K562 (cell line): ENCODE data around the gene MCL1.

Experiments used
- EZH2 ChIP-seq: IDR thresholded peaks from 2 replicates; pipeline ENCODE4 v1.6.1; 2012; ENCODE audit warnings: low read depth, mild to moderate bottlenecking, inconsistent platforms, low read length, borderline replicate concordance
- FOXK1 ChIP-seq: sonication (generic); formaldehyde crosslinking; IDR thresholded peaks from 2 replicates; pipeline ENCODE4 v1.8.0; 2022; ENCODE audit warnings: missing genetic modification reagents, mild to moderate bottlenecking, borderline replicate concordance
- HDAC3 ChIP-seq: fragments of 450-650 bp; IDR thresholded peaks from 2 replicates; pipeline ENCODE4 v1.6.1; 2018; ENCODE audit warnings: borderline replicate concordance, mild to moderate bottlenecking, moderate library complexity; ENCODE audit not compliant: partially characterized antibody
- RFX5 ChIP-seq: IDR thresholded peaks from 2 replicates; pipeline ENCODE4 v1.6.1; 2011; ENCODE audit warnings: low read depth, mild to moderate bottlenecking, improper control_type of control experiment, low read length
- SMARCC2 ChIP-seq: fragments of 450-650 bp; IDR thresholded peaks from 2 replicates; pipeline ENCODE4 v1.6.1; 2017; ENCODE audit warnings: antibody characterized with exemption, moderate library complexity, mild to moderate bottlenecking, low read depth
- SOX6 ChIP-seq: fragments of 450-650 bp; IDR thresholded peaks from 2 replicates; pipeline ENCODE4 v1.6.1; 2014; ENCODE audit warnings: mild to moderate bottlenecking
- SREBF2 ChIP-seq: sonication (generic); formaldehyde crosslinking; IDR thresholded peaks from 2 replicates; pipeline ENCODE4 v1.4.0; 2020; ENCODE audit warnings: mild to moderate bottlenecking, missing genetic modification reagents
- ZFP36 ChIP-seq: fragments of 150-350 bp; IDR thresholded peaks from 2 replicates; pipeline ENCODE4 v1.6.1; 2018; ENCODE audit warnings: low read length, low read depth; ENCODE audit not compliant: partially characterized antibody
- TF ChIP-seq, protein P1 (sequence below): sonication (generic); formaldehyde crosslinking; IDR thresholded peaks from 2 replicates; pipeline ENCODE4 v1.8.1; 2023; ENCODE audit warnings: mild to moderate bottlenecking, missing genetic modification reagents
- TF ChIP-seq, protein P2 (sequence below), 3 experiments: IDR thresholded peaks in 2 of 3; conservative IDR thresholded peaks in 1 of 3; 2 replicates each; pipeline ENCODE4 v1.5.1; 2011 to 2012; ENCODE audit warnings: low read length in 3 of 3, mild to moderate bottlenecking in 3 of 3, control low read depth in 2 of 3, improper control_type of control experiment in 1 of 3, inconsistent platforms in 1 of 3, low read depth in 1 of 3, mixed read lengths in 1 of 3, moderate library complexity in 1 of 3; ENCODE audit not compliant: insufficient read depth in 2 of 3

DNA sequence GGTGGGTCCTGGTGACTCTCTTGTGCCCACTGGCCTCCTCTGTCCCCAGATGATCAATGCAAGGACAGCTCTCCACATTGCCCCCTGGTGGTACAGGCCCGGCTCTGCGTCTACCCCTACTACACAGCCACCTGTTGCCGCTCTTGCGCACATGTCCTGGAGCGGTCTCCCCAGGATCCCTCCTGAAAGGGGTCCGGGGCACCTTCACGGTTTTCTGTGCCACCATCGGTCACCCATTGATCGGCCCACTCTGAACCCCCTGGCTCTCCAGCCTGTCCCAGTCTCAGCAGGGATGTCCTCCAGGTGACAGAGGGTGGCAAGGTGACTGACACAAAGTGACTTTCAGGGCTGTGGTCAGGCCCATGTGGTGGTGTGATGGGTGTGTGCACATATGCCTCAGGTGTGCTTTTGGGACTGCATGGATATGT lies 19.4 kb downstream of the MCL1 start:
- TF ChIP-seq HDAC3: no peak
- TF ChIP-seq, protein P1, sequence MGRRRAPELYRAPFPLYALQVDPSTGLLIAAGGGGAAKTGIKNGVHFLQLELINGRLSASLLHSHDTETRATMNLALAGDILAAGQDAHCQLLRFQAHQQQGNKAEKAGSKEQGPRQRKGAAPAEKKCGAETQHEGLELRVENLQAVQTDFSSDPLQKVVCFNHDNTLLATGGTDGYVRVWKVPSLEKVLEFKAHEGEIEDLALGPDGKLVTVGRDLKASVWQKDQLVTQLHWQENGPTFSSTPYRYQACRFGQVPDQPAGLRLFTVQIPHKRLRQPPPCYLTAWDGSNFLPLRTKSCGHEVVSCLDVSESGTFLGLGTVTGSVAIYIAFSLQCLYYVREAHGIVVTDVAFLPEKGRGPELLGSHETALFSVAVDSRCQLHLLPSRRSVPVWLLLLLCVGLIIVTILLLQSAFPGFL (CRISPR knock-in tag): no peak
- no peak for TF ChIP-seq EZH2
- TF ChIP-seq SREBF2 (CRISPR knock-in tag): no peak
- TF ChIP-seq FOXK1: no peak
- TF ChIP-seq SMARCC2: no peak
- no peak for TF ChIP-seq ZFP36
- TF ChIP-seq, protein P2, sequence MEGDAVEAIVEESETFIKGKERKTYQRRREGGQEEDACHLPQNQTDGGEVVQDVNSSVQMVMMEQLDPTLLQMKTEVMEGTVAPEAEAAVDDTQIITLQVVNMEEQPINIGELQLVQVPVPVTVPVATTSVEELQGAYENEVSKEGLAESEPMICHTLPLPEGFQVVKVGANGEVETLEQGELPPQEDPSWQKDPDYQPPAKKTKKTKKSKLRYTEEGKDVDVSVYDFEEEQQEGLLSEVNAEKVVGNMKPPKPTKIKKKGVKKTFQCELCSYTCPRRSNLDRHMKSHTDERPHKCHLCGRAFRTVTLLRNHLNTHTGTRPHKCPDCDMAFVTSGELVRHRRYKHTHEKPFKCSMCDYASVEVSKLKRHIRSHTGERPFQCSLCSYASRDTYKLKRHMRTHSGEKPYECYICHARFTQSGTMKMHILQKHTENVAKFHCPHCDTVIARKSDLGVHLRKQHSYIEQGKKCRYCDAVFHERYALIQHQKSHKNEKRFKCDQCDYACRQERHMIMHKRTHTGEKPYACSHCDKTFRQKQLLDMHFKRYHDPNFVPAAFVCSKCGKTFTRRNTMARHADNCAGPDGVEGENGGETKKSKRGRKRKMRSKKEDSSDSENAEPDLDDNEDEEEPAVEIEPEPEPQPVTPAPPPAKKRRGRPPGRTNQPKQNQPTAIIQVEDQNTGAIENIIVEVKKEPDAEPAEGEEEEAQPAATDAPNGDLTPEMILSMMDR (IDR thresholded peaks at IDR 0.05 in 2 of 3, conservative IDR thresholded peaks at IDR 0.05 in 1 of 3; ENCODE audit: insufficient read depth in 2 of 3, low read depth in 1 of 3, low read length in 3 of 3): peak; percentile 86 to 95 (median 92)
- TF ChIP-seq SOX6: no peak
- TF ChIP-seq RFX5: no peak
